K562 (cell line): ENCODE data around the gene CD101. TPM values are rescaled to one million over a fixed set of nuclear protein-coding genes. Genes with fewer than 3 reads are reported as not detected.

ENCODE experiments used
- BCL6 ChIP-seq: fragments of 250-450 bp; sonication (Bioruptor Pico); IDR thresholded peaks from 2 replicates; pipeline ENCODE4 v1.4.0; 2020
- FOXA1 ChIP-seq: fragments of 450-650 bp; IDR thresholded peaks from 2 replicates; pipeline ENCODE4 v1.6.1; 2016; ENCODE audit warnings: mild to moderate bottlenecking, borderline replicate concordance
- KDM2B ChIP-seq: fragments of 250-450 bp; sonication (Bioruptor Pico); IDR thresholded peaks from 2 replicates; pipeline ENCODE4 v1.8.0; 2021; ENCODE audit warnings: mild to moderate bottlenecking, moderate library complexity
- MEF2D ChIP-seq: conservative IDR thresholded peaks from 2 replicates; pipeline ENCODE4 v1.6.1; 2016; ENCODE audit warnings: low read depth, missing genetic modification characterization, missing compliant biosample characterization
- MYNN ChIP-seq, 2 experiments: sonication (generic); formaldehyde crosslinking in 1 of 2; IDR thresholded peaks; 2 replicates each; pipeline versions ENCODE4 v1.5.0 to v1.6.1; 2016 to 2020; ENCODE audit warnings: antibody characterized with exemption in 1 of 2, missing genetic modification reagents in 1 of 2
- NCOA6 ChIP-seq: fragments of 450-650 bp; IDR thresholded peaks from 2 replicates; pipeline ENCODE4 v1.6.1; 2017; ENCODE audit warnings: mild to moderate bottlenecking
- NELFE ChIP-seq: IDR thresholded peaks from 2 replicates; pipeline ENCODE4 v1.6.1; 2011; ENCODE audit warnings: mild to moderate bottlenecking; ENCODE audit not compliant: insufficient read depth, insufficient read length
- PHB ChIP-seq: fragments of 250-450 bp; sonication (Bioruptor Pico); IDR thresholded peaks from 2 replicates; pipeline ENCODE4 v1.5.0; 2021
- RBM14 ChIP-seq: fragments of 200-400 bp; formaldehyde crosslinking; IDR thresholded peaks from 2 replicates; pipeline ENCODE4 v1.6.1; 2018; ENCODE audit warnings: low read depth, mild to moderate bottlenecking, low read length, moderate library complexity, borderline replicate concordance; ENCODE audit not compliant: insufficient read depth
- SRF ChIP-seq, 2 experiments: fragments of 250-450, 450-650 bp in 1 of 2; sonication (Bioruptor Pico) in 1 of 2; sonication (generic) in 1 of 2; formaldehyde crosslinking; IDR thresholded peaks; 2 replicates each; pipeline versions ENCODE4 v1.5.0 to v1.5.1; 2020 to 2022; ENCODE audit warnings: mild to moderate bottlenecking in 1 of 2, missing genetic modification reagents in 1 of 2
- ZFP36 ChIP-seq: fragments of 150-350 bp; IDR thresholded peaks from 2 replicates; pipeline ENCODE4 v1.6.1; 2018; ENCODE audit warnings: low read length, low read depth; ENCODE audit not compliant: partially characterized antibody
- ZNF263 ChIP-seq: sonication (generic); formaldehyde crosslinking; IDR thresholded peaks from 2 replicates; pipeline ENCODE4 v1.8.0; 2022; ENCODE audit warnings: mild to moderate bottlenecking, missing genetic modification reagents, borderline replicate concordance
- ZNF57 ChIP-seq: fragments of 450-650 bp; formaldehyde crosslinking; IDR thresholded peaks from 2 replicates; pipeline ENCODE4 v1.4.0; 2020; ENCODE audit warnings: mild to moderate bottlenecking, moderate library complexity
- ZSCAN29 ChIP-seq: fragments of 450-650 bp; IDR thresholded peaks from 2 replicates; pipeline ENCODE4 v1.6.1; 2017
- polyA plus RNA-seq, 8 experiments: library from polyadenylated mRNA; depleted of rRNA in 4 of 8; stranded (reverse) in 5 of 8; unstranded in 3 of 8; fragments of >200 nt; fragmentation: Nextera tagmentation in 2 of 8; fragmentation: Illumina TruSeq in 1 of 8; extraction: Ambion mirVana in 2 of 8; extraction: Trizol in 1 of 8; gene quantifications; 2 replicates each; pipeline versions ENCODE4 v1.2.1 to v1.2.3, GENCODE V29; 2011 to 2014; ENCODE audit warnings: inconsistent platforms in 1 of 8, missing spikeins in 1 of 8
- total RNA-seq, 7 experiments: library from RNA; depleted of rRNA in 6 of 7; stranded (reverse); fragments of >200 nt in 6 of 7; fragmentation: Illumina TruSeq in 2 of 7; extraction: Trizol in 2 of 7; gene quantifications; 2 replicates each; pipeline versions ENCODE4 v1.2.1 to v1.2.3, GENCODE V29; 2011 to 2021; ENCODE audit warnings: low replicate concordance in 1 of 7
- TF ChIP-seq, protein P1 (sequence below): fragments of 250-450 bp; sonication (Bioruptor Pico); IDR thresholded peaks from 2 replicates; pipeline ENCODE4 v1.5.0; 2021; ENCODE audit warnings: mild to moderate bottlenecking, moderate library complexity
- TF ChIP-seq, protein P2 (sequence below), 2 experiments: IDR thresholded peaks; 2 replicates each; pipeline ENCODE4 v1.6.1; 2011; ENCODE audit warnings: borderline replicate concordance in 1 of 2, control low read depth in 1 of 2, low read depth in 1 of 2, low read length in 1 of 2, mild to moderate bottlenecking in 1 of 2, mixed read lengths in 1 of 2, moderate library complexity in 1 of 2; ENCODE audit not compliant: insufficient read depth in 1 of 2, insufficient read length in 1 of 2, poor library complexity in 1 of 2, severe bottlenecking in 1 of 2; ENCODE audit errors: extremely low read depth in 1 of 2
- TF ChIP-seq, protein P3 (sequence below): fragments of 450-650 bp; IDR thresholded peaks from 2 replicates; pipeline ENCODE4 v1.6.1; 2016; ENCODE audit warnings: mild to moderate bottlenecking
- TF ChIP-seq, protein P4 (sequence below), 2 experiments: fragments of 450-650 bp; conservative IDR thresholded peaks; 2 replicates each; pipeline ENCODE4 v1.6.1; 2017; ENCODE audit warnings: mild to moderate bottlenecking in 2 of 2, moderate library complexity in 2 of 2

Gene CD101
- total and polyA plus RNA-seq, 9 of the 15 experiments (the other 6 are each of a cell fraction or from before 2014, with no cell fraction given) = 0.04 to 1.1 (median 0.20) TPM

DNA sequence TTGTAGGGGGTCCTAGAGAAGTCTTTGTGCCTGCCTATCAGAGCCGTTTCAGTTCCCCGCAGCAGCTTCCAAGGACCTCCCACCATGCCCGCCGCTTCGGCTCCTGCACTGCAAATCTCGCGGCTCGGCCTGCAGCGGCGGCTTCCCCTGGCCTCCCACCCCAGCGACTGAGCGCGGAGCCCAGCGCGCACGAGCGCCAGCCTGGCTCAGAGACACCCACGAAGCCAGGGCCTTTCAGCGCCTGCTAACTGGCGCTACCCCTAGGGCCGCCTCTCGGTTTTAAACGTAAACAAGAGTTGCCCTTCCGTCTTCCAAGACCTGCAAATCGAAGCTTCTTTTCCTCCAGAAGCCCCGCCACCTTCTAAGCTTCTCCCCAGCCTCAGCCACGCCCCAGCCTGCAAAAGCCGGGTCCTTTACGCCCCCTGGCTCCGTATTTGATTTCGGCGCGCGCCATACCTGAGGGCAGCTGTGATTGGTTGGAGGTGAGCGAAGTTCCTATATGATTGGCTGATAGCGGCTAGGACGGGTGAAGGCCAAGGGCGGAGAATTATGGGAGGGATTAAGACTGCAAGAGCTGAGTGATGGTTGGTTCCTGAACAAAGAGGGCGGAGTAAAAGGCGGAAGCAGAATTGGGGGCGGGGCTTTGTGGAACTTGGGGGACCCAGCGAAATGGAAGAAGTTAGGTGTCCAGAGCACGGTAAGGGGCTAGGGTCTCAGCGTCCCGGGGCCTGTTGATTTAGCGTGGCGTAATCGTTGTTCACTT lies 58.3 kb downstream of the CD101 start, which contains the start of gene TTF2 (continued):
- TF ChIP-seq, protein P1, sequence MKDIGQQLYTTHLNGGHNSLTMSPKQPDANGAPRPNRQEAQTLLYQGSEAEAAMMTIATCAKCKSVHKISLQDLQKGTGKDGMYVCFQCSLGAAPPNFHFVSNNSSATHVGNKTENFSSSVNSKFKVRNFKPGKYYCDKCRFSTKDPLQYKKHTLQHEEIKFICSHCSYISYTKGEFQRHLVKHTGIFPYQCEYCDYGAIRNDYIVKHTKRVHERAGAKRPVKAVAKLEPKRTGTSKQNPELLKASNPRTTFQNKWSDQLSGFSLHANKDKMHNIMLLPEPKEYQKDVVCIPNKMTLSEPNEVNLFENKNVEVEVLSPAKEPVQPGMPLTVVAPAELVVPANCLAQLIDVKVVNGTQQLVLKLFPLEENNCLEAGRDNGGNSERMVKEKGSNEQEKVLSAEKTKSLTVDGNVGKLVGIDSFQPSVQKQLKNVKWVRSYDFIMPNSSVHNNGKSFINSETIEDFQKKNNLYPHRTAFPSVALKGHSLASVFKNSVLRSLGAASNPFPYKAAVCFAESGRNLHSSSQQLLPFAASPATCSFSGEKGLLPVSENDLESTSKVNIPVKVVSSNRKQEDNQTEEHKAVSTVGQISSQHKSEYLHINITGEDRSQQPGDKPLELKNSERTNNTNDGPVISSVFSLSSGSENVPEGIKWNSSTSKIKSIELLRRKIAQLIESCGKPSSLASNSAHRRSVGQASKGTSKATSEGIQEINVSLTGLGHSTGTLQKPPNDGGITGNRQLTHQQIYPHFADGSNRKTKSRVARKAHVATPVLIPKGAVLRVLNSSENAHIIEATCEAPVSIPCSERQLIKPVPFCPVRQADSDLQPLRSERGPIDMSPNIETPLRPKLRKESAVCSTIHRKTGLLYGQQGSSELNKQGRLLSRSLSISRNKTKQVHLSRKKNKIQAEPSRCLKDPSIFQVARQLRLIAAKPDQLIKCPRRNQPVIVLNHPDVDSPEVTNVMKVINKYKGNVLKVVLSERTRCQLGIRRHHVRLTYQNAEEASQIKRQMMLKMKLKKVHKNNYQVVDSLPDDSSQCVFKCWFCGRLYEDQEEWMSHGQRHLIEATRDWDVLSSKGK = no peak
- TF ChIP-seq BCL6 (no peak), NCOA6 (no peak), ZNF263 (CRISPR knock-in tag) (peak; percentile 35; the same call in 1 of the 2 replicates), MYNN (IDR thresholded peaks at IDR 0.05) (no peak), MYNN (CRISPR knock-in tag; IDR thresholded peaks at IDR 0.05) (no peak), KDM2B (no peak; the same call in 1 of the 2 replicates), MEF2D (no peak), FOXA1 (no peak), NELFE (no peak), ZNF57 (CRISPR knock-in tag) (0 out of 2 replicates have a peak, but pooled peaks have one; percentile 7), ZSCAN29 (peak; percentile 62; the same call in 1 of the 2 replicates), SRF (CRISPR knock-in tag; IDR thresholded peaks at IDR 0.05) (peak in 1 of 2 experiments; percentile 39; a peak in 1 of 4 replicates), ZFP36 (peak; percentile 17), RBM14 (no peak), PHB (CRISPR knock-in tag) (no peak)
- TF ChIP-seq, protein P2, sequence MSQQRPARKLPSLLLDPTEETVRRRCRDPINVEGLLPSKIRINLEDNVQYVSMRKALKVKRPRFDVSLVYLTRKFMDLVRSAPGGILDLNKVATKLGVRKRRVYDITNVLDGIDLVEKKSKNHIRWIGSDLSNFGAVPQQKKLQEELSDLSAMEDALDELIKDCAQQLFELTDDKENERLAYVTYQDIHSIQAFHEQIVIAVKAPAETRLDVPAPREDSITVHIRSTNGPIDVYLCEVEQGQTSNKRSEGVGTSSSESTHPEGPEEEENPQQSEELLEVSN (IDR thresholded peaks at IDR 0.05; ENCODE audit: borderline replicate concordance in 1 of 2, extremely low read depth in 1 of 2, insufficient read depth in 1 of 2, insufficient read length in 1 of 2, low read depth in 1 of 2, low read length in 1 of 2, poor library complexity in 1 of 2, severe bottlenecking in 1 of 2) = peak; percentile 66 to 78
- TF ChIP-seq, protein P3, sequence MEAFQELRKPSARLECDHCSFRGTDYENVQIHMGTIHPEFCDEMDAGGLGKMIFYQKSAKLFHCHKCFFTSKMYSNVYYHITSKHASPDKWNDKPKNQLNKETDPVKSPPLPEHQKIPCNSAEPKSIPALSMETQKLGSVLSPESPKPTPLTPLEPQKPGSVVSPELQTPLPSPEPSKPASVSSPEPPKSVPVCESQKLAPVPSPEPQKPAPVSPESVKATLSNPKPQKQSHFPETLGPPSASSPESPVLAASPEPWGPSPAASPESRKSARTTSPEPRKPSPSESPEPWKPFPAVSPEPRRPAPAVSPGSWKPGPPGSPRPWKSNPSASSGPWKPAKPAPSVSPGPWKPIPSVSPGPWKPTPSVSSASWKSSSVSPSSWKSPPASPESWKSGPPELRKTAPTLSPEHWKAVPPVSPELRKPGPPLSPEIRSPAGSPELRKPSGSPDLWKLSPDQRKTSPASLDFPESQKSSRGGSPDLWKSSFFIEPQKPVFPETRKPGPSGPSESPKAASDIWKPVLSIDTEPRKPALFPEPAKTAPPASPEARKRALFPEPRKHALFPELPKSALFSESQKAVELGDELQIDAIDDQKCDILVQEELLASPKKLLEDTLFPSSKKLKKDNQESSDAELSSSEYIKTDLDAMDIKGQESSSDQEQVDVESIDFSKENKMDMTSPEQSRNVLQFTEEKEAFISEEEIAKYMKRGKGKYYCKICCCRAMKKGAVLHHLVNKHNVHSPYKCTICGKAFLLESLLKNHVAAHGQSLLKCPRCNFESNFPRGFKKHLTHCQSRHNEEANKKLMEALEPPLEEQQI = 0 out of 2 replicates have a peak, but pooled peaks have one; percentile 25
- TF ChIP-seq, protein P4, sequence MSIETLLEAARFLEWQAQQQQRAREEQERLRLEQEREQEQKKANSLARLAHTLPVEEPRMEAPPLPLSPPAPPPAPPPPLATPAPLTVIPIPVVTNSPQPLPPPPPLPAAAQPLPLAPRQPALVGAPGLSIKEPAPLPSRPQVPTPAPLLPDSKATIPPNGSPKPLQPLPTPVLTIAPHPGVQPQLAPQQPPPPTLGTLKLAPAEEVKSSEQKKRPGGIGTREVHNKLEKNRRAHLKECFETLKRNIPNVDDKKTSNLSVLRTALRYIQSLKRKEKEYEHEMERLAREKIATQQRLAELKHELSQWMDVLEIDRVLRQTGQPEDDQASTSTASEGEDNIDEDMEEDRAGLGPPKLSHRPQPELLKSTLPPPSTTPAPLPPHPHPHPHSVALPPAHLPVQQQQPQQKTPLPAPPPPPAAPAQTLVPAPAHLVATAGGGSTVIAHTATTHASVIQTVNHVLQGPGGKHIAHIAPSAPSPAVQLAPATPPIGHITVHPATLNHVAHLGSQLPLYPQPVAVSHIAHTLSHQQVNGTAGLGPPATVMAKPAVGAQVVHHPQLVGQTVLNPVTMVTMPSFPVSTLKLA (conservative IDR thresholded peaks at IDR 0.05) = peak; percentile 78 to 94
